GM21723 (cell line): ENCODE measurements around the gene RAB13.

ENCODE experiments used
- ATAC-seq: cut with Tn5 transposase; IDR thresholded peaks from one replicate; pipeline ENCODE4 v1.9.1; 2021; ENCODE audit warnings: mild to moderate bottlenecking, moderate library complexity; ENCODE audit not compliant: unreplicated experiment

The RAB13 gene

GRCh38 chr1:153957744-153958110 lies 28.4 kb downstream of the RAB13 start:
- peak; percentile 26 for ATAC-seq

- no peak for ATAC-seq
Measured at GRCh38 chr1:153956997-153957715, 29.0 kb downstream of the RAB13 start.

GRCh38 chr1:153954826-153955225 lies 31.3 kb downstream of the RAB13 start:
- ATAC-seq = no peak

- no peak for ATAC-seq
Measured at GRCh38 chr1:153953859-153954365, 32.2 kb downstream of the RAB13 start.

- ATAC-seq = no peak
Measured at GRCh38 chr1:153951801-153952200, 34.3 kb downstream of the RAB13 start.

- no peak for ATAC-seq
Measured at GRCh38 chr1:153951183-153951582, 35.0 kb downstream of the RAB13 start.

GRCh38 chr1:153946622-153947241 lies 39.4 kb downstream of the RAB13 start, which contains the start of gene DENND4B:
Gene DENND4B (minus strand): TSS chr1:153946718. CDS start chr1:153944374, 2,344 bp downstream.
- ATAC-seq = peak; percentile 73

GRCh38 chr1:153945795-153946621 lies 40.1 kb downstream of the RAB13 start:
- ATAC-seq = peak; percentile 73

- peak; percentile 11 for ATAC-seq
Measured at GRCh38 chr1:153945131-153945794, 40.9 kb downstream of the RAB13 start.

- ATAC-seq = no peak
Measured at GRCh38 chr1:153944827-153945117, 41.4 kb downstream of the RAB13 start.

GRCh38 chr1:153944005-153944826 lies 41.9 kb downstream of the RAB13 start:
- no peak for ATAC-seq

- ATAC-seq = no peak
Measured at GRCh38 chr1:153942766-153943549, 43.2 kb downstream of the RAB13 start.

GRCh38 chr1:153941826-153942725 lies 44.1 kb downstream of the RAB13 start:
- ATAC-seq = no peak

- ATAC-seq = no peak
Measured at GRCh38 chr1:153940756-153941155, 45.4 kb downstream of the RAB13 start.

GRCh38 chr1:153939476-153939875 lies 46.7 kb downstream of the RAB13 start:
- ATAC-seq = no peak

- ATAC-seq = no peak
Measured at GRCh38 chr1:153938996-153939395, 47.1 kb downstream of the RAB13 start.

- no peak for ATAC-seq
Measured at GRCh38 chr1:153937331-153937730, 48.8 kb downstream of the RAB13 start.

GRCh38 chr1:153936011-153936802 lies 49.9 kb downstream of the RAB13 start:
- no peak for ATAC-seq
